ENCODE results near the gene NKX2-1.
"Not testable (repeated sequence)": the region's sequence is repeated elsewhere in the genome, so short reads cannot be mapped to it uniquely, and the experiment has no call there.

Gene NKX2-1

DNA sequence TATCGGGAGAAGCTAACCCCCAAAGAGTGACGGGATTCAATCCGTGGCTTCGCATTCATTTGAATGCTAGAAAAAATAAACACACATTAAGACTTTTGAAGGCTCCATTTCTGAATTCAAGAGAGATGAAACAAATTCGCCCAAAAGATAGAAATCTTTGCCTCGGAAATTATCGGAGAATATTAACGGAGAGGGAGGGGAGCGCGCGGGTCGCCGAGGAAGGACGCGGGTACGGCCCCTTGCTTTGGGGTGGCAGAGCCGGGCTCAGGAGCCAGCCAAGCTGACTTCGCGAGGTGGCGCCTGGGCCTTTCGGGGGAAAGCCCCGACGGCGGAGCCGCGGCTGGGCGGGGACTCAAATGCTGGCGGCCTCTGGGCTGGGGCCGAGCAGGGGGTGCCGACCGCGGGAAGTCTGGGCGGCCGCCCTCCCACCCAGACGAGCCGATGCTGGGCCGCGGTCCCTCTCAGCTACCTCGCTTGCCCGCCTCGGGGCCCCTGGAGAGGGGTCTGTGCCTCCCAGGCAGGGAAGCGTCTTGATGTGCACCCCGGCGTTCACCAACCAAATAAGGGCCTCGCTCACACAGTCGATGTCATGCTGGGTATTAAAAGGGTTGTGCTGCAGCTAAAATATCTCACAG lies 14.7 kb downstream of the NKX2-1 start:
- DNase-seq: no peak

DNA sequence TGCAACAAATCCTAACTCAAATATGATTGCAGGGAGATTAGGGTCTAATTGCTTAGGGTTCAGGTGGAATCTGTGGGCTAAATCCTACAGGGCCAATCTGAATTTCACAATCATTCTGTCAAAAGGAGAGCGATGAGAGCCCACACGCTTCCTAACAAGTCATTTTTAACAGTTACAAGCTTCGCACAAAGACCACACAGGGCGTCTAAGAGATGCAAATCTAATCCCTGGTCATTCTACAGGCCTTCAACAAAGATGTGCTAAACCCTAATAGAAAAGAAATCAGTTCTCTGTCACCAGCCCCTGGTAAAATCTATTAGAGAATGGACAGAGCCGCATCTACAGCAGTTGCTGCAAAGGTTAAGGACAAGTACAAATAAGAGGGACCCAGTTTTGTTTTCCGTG lies 15.3 kb downstream of the NKX2-1 start:
- no peak for DNase-seq

DNA sequence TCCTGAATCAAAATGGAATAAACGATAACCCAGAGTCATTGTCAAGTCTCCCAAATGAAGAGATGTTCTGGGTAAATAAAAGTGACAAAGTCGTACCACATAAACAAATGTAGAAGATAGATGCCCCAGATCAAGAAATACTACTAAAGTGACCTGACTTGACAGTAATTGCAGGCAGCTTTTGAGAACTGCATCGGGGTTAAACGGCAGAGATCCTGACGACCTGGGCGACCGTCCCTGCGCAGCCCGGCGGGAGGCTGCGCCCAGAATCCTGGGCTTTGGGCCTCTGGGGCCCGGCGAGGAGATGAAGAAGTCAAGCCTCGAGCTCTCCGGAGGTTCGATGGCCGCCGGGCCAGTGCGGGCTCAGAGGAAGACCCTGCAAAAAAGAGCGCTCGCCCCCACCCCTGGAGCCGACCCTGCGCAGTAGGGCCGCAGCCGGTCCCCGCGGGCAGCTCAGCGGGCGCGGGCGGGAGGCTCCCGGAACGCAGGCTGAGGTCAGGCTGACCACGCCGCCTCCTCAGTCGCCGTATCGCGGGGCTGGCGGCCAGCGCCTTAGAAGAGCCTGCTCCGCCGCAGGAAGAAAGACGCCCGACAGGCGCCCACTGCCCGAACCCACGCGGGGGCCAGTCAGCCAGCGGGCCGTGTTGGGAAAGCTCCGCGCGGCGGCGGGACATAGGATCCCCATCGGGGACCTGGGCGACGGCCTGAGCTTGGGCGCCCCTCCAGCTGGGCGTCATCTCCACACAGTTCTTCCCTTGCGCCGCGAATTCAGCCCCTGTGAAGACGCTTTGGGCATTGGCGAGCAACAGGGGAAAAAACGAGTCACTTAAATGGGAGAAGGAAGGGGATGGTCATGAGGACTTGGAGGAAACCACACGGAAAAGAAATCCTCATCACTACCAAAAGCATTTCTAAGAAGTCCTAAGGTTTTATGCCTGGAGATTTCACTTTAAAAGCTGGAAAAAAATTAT lies 16.0 kb downstream of the NKX2-1 start:
- no peak for DNase-seq

DNA sequence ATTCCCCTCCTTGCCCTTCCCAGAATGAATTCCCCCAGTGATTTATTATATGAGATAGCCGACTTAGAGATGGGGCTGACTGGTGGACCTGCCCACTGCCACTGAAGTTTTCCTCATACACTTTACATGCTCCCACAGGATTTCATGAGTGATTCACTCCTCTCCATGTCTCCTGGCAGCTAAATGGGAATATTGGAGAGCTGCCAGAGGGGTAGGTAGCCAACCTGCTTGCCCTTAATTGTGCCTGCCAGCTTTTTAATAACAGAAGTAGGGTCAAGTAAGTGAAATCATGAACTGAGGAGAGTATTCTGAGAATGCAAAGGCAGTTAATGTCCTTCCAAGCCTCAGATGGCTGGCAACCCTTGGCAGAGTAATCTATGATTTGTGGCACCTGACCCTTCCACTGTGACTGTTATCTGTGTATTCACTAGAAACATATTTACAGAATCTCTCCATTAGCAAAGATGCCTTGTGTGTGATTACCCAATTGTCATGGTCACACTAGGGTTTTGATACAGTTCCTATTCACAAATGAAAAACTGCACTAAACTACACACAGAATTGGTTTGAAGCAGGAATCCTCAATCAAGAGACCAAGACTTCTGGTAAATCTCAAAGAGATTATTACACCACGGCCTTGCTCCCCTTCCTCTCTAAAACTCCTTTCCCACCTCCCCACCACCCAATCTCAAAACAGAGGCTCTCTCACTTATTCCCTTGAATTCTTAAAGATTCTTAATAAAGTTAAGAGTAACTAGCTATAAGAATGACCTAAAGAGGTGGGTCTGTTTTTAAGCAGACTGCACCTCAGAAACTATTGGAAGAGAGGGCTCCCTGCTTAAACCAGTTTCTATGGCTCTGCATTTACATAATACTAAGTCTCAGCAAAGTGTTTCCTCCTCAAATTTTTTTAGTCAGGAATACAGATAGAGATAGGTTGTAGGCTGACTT lies 17.2 kb downstream of the NKX2-1 start:
- no peak for DNase-seq

DNA sequence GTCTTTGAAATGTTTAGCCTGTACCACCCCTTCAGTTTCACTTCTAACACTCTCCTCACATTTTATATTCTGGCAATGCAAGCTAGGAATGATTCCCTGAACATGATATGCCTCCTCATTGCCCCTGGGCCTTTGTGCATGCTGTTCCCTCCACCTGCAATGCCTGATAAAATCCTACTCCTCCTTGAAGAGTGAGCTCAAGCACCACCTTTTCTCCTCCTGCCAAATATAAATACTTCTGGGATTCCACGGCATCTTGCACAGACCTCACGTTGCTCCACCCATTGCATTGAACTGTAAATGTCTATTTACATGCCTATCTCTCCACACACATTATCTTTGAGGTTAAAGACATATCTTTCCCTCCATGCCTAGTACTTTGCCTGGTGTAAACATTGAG lies 21.1 kb downstream of the NKX2-1 start:
- DNase-seq: no peak

DNA sequence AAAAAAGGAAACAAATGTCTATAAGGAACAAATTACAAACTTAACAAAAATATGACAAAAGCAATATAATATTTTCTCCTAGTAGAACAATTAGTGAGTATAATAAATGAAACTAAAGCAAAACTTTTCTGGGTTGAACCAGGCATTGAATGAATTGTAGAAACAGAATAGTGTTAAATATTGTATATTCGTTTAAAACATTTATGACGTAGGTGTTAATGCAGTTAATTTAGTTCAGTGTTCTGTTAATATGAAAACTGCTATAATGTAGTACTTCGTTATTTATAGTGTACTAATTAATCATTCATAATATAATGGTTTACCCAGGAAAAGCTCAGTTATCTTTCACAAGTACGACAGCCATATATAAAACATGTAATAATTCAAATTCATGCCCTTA lies 23.7 kb downstream of the NKX2-1 start:
- no peak for DNase-seq

DNA sequence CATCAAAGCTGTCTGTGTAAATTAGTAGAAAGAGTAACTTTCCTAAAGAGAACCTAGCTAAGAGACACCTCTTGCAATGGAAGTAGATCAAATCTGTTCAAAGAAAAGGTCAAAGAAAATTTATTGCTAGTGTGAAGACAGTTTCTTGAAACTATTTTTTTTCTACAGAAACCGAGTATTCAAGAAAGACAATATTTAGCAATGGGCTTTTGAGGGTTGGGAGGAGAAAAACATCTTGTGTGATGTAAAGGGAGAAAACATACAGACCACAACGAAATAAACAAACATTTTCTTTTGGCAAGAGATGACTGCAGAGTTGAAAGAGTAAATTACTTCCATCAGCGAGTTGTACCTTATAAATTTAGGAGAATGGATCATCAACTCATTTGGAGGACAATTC lies 24.4 kb downstream of the NKX2-1 start:
- no peak for DNase-seq

DNA sequence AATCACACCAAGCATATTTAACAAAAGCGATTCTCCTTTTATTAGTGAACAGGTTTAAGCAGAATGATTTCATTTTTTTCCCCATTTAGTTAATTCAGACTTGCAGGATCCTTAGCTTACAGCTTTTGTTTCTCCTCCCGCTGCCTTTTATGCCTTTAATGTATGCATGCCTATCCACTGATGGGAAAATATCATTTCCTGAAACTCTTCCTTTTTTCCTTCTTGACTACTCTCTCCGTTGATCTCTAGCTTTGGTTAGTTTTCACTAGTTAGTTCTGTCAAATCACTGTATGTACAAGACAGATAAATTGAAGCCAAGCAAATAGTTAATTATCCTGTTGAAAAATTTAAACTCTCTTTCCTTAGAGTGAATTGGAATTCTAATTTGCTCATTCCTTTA lies 26.3 kb downstream of the NKX2-1 start:
- DNase-seq: no peak

DNA sequence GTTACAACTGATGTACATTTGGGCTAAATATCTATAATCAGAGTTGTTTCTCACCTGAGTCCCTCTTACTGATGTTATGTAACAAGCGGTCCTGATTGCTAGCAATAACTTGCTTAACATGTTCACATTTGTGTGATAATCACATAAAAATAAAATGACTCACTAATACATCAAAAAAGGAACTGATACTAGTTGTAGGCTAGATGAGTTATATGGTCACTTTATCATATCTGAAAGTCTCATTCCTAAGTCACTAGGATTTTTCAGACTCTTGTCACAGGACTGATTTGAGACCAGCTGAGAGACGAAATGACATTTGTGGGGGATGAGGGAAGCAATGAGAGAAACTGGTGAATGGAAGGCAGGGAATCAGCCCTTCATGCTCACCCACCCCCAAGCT lies 34.3 kb downstream of the NKX2-1 start:
- no peak for DNase-seq

DNA sequence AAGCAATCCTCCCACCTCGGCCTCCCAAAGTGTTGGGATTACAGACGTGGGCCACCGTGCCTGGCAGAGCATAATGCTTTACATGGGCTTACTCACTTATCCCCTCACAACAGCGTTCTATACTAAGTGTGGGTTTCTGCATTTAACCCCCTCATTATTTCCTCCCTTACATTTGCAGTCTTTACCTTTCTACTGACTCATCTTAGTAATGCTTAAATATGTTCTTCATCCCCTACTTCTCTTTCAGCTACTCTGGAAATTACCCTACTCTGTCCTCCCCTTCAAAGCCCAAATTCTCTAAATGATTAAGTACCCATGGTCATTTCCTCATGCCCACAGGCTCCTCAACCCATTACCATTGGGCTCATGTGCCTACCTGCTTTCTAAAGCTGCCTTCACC lies 40.7 kb downstream of the NKX2-1 start:
- no peak for DNase-seq

DNA sequence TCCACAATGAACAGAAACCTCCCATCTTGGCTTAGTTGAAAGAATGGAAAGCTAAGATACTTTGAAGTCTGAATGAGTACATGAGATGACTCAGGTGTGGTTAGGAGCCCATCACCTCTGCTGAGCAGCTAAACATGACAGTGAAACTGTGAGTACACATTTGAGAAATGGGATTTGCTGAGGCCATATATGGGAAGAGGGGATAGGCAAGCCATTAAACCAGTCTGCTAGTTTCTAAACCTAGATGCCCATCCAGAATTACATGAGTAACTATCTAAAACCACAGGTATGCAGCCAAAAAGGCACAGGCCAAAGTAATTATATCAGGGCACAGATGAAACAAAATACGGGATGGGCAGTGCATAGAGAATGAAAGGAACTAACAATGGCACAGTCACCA lies 41.2 kb downstream of the NKX2-1 start:
- DNase-seq: no peak

DNA sequence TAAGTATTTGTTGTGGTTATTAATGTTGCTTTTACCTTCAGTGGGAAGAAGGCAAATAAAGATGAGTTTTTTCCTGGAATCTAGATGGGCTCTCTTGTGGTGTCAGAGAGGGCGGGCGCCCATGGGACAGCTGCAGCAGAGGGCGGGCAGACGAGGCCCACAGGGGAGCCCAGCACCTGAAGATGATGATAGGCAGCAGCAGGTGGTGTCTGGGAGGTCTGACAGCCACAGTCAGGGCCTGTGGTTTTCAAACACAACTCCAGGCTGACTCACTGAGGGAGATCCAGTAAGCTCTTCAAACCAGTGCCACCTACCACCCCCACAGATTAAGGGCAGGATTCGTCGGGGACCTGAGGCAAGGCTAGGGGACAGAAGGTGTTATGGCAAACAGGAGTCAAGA lies 42.8 kb downstream of the NKX2-1 start:
- DNase-seq: no peak

DNA sequence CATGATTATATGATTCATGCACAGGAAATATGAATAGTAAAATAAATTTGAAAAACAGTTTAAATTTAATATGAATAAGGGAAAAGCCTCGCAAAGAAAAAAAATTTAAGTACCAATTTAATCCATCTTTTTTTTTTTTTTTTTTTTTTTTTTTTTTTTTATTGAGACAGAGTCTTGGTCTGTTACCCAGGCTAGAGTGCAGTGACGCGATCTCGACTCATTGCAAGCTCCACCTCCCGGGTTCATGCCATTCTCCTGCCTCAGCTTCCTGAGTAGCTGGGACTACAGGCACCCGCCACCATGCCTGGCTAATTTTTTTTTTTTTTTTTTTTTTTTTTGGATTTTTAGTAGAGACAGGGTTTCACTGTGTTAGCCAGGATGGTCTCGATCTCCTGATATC lies 44.0 kb downstream of the NKX2-1 start:
- DNase-seq: not testable (repeated sequence)

DNA sequence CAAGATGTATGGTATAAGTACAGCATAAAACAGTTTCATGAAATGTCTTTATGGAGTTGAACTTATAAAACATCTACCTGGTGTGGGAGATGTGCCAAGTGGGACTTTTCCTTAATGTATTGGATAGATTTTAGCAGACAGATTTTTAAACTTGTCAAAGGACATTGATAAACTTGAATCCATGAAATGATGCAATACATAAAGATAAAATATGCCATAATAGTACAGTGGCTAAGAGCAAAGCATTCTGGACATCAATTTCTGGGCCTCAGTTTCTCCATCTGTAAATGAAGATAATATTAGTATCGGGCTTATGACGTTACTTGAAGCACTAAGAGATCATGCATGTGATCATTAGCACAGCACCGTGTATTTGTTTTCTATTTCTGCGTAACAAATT lies 45.4 kb downstream of the NKX2-1 start:
- no peak for DNase-seq

DNA sequence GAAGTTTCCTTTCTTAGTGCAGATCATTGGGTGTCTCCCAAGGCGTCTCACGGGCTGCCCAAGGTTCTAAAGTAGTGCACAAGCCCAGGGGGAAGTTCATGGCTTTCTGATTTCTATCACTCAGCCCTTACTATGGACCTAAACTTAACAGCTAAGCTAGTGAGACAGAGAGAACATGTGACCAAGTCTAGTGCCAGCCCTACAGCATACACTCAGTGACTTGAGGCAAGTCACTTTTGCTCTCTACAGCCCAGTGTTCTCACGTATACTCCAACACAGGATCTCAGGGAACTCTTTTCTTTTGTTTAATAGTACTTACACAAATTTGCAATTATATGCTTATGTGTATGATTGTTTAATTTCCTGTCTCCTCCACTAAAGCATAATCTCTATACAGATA lies 48.6 kb downstream of the NKX2-1 start:
- DNase-seq: no peak

DNA sequence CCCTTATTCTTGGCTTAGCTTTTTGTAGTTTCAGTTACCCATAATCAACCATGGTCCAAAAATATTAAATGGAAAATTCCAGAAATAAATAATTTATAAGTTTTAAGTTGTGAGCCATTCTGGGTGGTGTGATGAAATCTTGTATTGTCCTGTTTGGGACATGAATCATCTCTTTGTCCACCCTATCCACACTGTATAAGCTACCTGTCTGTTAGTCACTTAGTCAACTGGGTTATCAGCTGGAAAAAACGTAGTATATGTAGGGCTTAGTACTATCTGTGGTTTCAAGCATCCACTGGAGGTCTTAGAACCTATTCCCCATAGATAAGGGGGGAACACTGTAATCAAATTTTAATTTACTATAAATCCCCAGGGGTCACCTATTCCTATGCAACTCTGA lies 52.7 kb downstream of the NKX2-1 start:
- DNase-seq: no peak

Measured in T1000 (cell line).